Activated T-helper 2 cell treated with anti-CD3 and anti-CD28 coated beads, Interferon-gamma antibody, Interleukin-2, Interleukin-4, amounts not matched to agents 10 μg/mL and 5 μg/mL and 100 μg/mL, durations not matched to agents 14 hours and 24 hours and 36 hours (primary cell): ENCODE data around the gene NTSR1. TPM values are rescaled to one million over a fixed set of nuclear protein-coding genes. Genes with fewer than 3 reads are reported as not detected.

ENCODE experiments used
- DNase-seq: peaks from one replicate; pipeline ENCODE4 v3.0.0; 2021; ENCODE audit warnings: low spot score
- H3K27ac Mint-ChIP-seq: one replicate; pipeline ENCODE4 v1.8.0; 2021; ENCODE audit warnings: mixed read lengths
- H3K27me3 Mint-ChIP-seq: one replicate; pipeline ENCODE4 v1.8.0; 2021; ENCODE audit warnings: low read depth, mixed read lengths
- H3K36me3 Mint-ChIP-seq: one replicate; pipeline ENCODE4 v1.8.0; 2021; ENCODE audit warnings: low read depth, mixed read lengths
- H3K4me1 Mint-ChIP-seq: one replicate; pipeline ENCODE4 v1.8.0; 2021; ENCODE audit warnings: low read depth, mixed read lengths
- H3K4me3 Mint-ChIP-seq: one replicate; pipeline ENCODE4 v1.8.0; 2021; ENCODE audit warnings: low read depth, mild to moderate bottlenecking, moderate library complexity, mixed read lengths
- H3K9me3 Mint-ChIP-seq: one replicate; pipeline ENCODE4 v1.8.0; 2021; ENCODE audit warnings: mixed read lengths
- intact Hi-C: fragments of 100-400 bp; cut with micrococcal nuclease; formaldehyde crosslinking; loops from one replicate; pipeline ENCODE4 v1.15.1; 2023
- total RNA-seq: library from RNA; stranded (reverse); gene quantifications from 2 replicates; pipeline ENCODE4 v1.2.3, GENCODE V29; 2022

Gene NTSR1
- total RNA-seq, 1 donor from 2014 or later = not detected

DNA sequence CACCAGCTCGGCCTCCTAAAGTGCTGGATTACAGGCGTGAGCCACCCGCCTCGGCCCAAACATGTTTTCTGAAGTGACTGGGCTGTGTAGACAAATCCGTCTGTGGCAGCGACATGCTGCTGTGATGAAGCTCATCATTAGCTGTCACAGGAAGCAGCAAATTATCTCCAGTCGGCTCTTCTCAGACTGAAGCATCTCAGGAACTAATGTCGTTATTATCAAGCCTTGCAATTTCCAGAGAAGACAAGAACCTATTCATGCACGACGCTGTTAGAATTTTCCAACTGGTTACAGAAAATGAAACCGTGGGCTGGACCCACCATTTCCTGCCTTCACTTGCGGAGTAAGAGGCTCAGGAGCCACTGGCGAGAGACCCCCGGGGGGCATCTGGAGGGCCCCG is 17.1 kb upstream of the NTSR1 start:
- H3K4me3 Mint-ChIP-seq = no peak overlapping the region
- no peak for DNase-seq

DNA sequence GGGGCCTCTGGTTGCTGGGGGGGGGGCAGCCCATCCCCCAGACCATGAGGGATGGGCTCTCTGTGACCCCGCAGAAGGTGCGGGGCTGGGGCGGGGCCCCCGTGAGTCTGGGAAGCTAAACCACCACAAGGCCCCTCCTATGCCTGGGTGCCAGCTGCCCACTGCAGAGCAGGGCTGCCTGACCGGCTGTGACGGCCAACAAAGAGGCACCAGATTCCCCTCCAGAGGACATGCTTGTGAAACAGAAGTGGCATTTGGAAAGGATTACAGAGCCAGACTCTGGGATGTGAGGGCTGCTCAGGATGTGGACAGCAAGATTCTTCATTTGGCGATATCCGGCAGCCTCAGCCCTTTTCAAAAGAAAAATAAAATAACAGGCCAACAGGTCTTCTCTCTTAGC is 16.5 kb upstream of the NTSR1 start:
- Mint-ChIP-seq H3K27ac (no peak overlapping the region), H3K4me3 (no peak overlapping the region), H3K4me1 (peaks cover 5% of the 10 kb centered on the region)

More for the DNA sequence above, 17.1 kb upstream of the NTSR1 start:
- no peak overlapping the region for H3K27ac Mint-ChIP-seq
- no peaks in the 10 kb centered on the region for H3K36me3 Mint-ChIP-seq
- peaks cover 3% of the 10 kb centered on the region for H3K4me1 Mint-ChIP-seq
- H3K9me3 Mint-ChIP-seq = no peaks in the 10 kb centered on the region
- intact Hi-C loops = no loop called here
- peaks cover 3% of the 10 kb centered on the region for H3K27me3 Mint-ChIP-seq

DNA sequence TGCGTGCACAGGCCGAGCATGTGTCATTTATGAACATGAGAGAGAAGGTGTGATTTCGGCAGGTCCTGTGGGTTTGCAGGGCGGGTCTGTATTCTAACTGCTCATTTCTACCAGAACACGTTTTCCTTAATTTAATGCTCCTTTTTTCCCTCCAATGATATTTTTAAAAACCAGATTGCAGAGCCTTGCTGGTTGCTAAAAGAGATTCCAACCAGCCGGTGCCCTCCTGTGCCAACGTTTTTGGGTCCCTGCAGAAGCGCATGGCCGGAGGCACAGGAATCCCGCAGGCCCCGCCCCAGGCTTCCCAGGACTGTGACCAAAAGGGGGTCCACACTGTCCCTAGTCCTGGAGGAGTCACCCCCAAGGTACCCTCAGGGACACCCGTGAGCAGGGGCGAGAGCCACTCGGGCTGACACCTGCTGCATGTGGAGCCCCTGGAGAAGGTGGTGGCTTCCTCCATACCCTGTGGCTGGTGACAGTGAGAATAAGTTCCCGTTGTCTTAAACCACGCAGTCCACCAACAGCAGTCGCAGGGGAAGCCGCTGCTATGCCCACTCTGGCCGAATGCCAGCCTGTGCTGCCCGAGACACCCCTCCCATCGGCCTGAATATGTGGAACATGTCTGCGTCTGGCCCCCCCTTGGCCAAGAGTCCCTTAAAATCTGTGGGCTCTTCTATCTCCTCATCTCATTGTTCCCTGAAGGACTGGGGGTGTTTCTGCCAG is 15.7 kb upstream of the NTSR1 start:
- Mint-ChIP-seq H3K36me3 (no peaks in the 10 kb centered on the region), H3K27ac (no peak overlapping the region), H3K4me3 (no peak overlapping the region), H3K27me3 (peaks cover under 1% of the 10 kb centered on the region), H3K9me3 (no peaks in the 10 kb centered on the region), H3K4me1 (peaks cover 5% of the 10 kb centered on the region)
- intact Hi-C loops = no loop called here
- DNase-seq = no peak

More for the DNA sequence above, 16.5 kb upstream of the NTSR1 start:
- H3K9me3 Mint-ChIP-seq = no peaks in the 10 kb centered on the region
- no peaks in the 10 kb centered on the region for H3K36me3 Mint-ChIP-seq
- intact Hi-C loops = no loop called here
- H3K27me3 Mint-ChIP-seq = no peaks in the 10 kb centered on the region
- DNase-seq = no peak

DNA sequence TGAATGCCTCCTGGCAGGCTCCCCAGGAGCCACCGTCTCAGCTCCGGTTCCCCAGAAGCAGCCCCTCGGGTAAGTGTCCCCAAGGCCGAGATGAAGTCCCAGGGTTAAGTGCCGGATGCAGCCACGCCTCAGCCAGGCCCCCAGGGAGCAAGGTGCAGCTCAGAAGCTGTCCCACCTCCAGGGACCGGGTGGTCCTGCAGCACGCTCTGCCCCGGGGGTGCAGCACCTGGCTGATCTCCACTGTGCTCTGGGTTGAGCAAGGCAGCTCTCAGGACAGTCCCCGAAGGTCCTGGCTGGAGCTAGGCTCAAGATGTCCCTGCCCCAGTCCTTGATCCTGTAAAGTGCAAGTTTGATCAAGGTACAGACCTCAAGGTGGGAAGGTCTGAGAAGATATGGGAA is 15.1 kb upstream of the NTSR1 start:
- Mint-ChIP-seq H3K4me3 (no peak overlapping the region), H3K9me3 (no peaks in the 10 kb centered on the region), H3K36me3 (no peaks in the 10 kb centered on the region), H3K27me3 (peaks cover 2% of the 10 kb centered on the region), H3K27ac (no peak overlapping the region), H3K4me1 (peaks cover 5% of the 10 kb centered on the region)
- DNase-seq = no peak
- intact Hi-C loops = no loop called here

DNA sequence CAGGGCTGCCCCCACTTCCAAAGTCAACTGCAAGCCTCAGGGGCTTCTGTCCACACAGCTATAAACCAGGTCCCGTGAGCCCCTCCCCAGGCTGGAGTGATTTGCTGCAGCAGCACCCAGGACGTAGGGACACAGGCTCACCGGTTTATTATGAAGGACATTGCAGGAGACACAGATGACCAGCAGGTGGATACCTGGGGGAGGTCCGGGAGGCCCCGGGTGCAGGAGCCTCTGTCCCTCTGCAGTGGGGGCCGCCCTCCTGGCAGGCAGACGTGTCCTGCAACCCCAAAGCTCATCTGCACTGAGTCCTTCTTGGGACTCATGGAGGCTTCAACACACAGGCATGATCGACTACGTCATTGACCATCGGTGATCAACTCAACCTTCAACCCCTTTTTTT is 14.5 kb upstream of the NTSR1 start:
- no peak overlapping the region for H3K4me3 Mint-ChIP-seq
- no peak overlapping the region for H3K27ac Mint-ChIP-seq
- H3K27me3 Mint-ChIP-seq = peaks cover 2% of the 10 kb centered on the region
- H3K4me1 Mint-ChIP-seq = peaks cover 5% of the 10 kb centered on the region
- H3K36me3 Mint-ChIP-seq = no peaks in the 10 kb centered on the region
- DNase-seq = no peak
- intact Hi-C loops = no loop called here
- no peaks in the 10 kb centered on the region for H3K9me3 Mint-ChIP-seq

DNA sequence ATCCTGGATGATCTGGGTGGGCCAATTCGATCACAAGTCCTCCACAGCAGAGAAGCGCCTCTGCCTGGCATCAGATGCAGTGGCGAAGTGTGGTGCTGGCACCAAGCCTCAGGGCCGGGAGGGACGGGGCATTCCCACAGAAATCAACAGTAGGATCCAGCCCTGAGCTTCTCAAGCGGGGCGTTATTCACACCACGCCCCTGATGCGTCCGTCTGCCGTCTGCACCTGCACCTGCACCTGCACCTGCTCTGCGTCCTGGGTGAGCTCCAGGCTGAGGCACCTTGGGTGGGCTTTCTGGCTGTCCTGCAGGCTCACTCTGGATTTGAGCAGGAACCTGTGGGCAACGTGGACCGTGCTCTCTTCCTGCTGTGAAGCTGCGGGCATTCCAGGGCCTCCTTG is 13.8 kb upstream of the NTSR1 start:
- peaks cover 5% of the 10 kb centered on the region for H3K4me1 Mint-ChIP-seq
- no peak for DNase-seq
- no peak overlapping the region for H3K4me3 Mint-ChIP-seq
- no peaks in the 10 kb centered on the region for H3K9me3 Mint-ChIP-seq
- intact Hi-C loops = no loop called here
- H3K36me3 Mint-ChIP-seq = no peaks in the 10 kb centered on the region
- H3K27ac Mint-ChIP-seq = no peak overlapping the region
- peaks cover 2% of the 10 kb centered on the region for H3K27me3 Mint-ChIP-seq

DNA sequence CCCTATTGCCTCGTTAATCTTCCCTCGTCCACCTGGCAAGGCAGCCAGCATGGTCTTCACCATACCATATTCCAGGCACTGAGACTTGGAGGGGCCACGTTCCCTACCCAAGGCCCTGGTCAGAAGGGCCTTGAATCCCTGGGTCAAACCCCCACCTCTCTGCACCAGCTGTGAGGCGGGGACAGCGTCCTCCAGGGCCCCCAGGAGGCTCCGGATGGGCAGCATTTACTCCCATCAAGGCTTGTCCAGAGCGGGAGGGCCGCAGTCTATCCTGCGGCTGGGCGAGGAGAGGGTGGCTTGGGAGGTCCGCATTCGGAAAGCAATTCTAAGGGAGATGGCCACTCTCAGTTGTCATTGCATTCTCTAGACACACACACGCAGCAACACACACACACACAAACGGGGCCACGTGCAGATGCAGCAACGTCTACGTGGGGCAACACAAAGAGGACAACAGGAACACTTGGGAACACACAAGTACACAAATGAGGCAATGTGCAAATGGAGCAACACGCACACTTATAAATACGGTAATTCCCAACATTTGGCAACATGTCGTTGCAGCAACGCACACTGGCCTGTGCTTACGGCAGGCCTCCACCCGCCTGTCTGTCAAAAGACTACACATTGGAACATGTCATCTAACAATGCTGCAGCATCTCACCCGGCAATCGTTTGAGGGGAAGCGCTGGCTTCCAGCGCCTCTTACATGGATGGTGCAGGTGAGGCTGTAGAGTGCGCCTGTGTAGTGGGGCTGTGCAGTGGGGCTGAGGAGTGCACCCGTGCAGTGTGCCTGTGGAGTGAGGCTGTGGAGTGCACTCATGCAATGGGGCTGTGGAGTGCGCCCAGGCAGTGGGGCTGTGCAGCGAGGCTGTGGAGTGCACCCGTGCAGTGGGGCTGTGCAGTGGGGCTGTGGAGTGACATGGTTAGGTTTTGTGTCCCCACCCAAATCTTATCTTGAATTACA is 12.9 kb upstream of the NTSR1 start:
- H3K4me1 Mint-ChIP-seq = peaks cover 5% of the 10 kb centered on the region
- H3K9me3 Mint-ChIP-seq = no peaks in the 10 kb centered on the region
- H3K27ac Mint-ChIP-seq = no peak overlapping the region
- H3K36me3 Mint-ChIP-seq = no peaks in the 10 kb centered on the region
- no peak overlapping the region for H3K4me3 Mint-ChIP-seq
- peaks cover 2% of the 10 kb centered on the region for H3K27me3 Mint-ChIP-seq
- intact Hi-C loops = no loop called here
- DNase-seq = no peak

DNA sequence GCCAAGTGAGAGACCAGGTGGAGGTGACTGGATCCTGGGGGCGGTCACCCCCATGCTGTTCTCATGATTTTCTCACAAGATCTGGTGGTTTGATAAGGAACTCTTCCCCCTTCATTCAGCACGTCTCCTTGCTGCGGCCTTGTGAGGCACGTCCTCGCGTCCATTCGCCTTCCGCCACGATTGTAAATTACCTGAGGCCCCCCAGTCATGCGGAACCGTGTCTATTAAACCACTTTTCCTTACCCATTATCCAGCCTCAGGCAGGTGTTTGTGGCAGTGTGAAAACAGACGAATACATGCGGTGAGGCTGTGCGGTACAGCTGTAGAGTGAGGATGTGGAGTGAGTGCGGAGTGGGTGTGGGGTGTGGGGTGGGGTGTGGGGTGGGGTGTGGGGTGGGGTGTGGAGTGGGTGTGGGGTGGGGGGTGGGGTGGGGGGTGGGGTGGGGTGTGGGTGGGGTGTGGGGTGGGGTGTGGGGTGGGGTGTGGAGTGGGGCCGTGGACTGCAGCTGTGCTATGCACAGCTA is 12.1 kb upstream of the NTSR1 start:
- Mint-ChIP-seq H3K27me3 (peaks cover 6% of the 10 kb centered on the region), H3K4me1 (peaks cover 5% of the 10 kb centered on the region), H3K27ac (no peak overlapping the region), H3K36me3 (no peaks in the 10 kb centered on the region), H3K9me3 (no peaks in the 10 kb centered on the region), H3K4me3 (no peak overlapping the region)
- DNase-seq = no peak
- intact Hi-C loops = no loop called here

DNA sequence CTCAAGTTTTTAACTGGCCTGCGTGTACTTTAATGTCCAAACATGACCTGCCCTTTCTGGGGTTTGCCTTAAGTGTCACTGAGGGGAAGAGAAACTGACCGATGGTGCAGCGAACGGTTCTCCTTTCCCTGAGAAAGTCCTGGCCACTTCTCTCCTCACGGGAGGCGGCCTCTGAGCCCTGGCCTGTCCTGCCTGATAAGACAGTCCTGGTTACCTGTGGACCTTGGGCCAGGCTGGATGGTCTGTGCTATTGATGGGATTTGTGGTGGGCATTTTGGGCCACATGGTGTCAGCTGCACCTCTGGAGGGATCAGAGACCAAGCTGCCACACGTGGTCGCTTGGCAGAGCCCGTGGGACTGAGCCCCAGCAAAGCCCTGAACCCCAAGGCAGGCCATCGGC is 11.6 kb upstream of the NTSR1 start:
- Mint-ChIP-seq H3K4me3 (no peak overlapping the region), H3K27ac (no peak overlapping the region), H3K4me1 (peaks cover 5% of the 10 kb centered on the region), H3K9me3 (no peaks in the 10 kb centered on the region), H3K36me3 (no peaks in the 10 kb centered on the region), H3K27me3 (peaks cover 7% of the 10 kb centered on the region)
- no peak for DNase-seq
- intact Hi-C loops = no loop called here

DNA sequence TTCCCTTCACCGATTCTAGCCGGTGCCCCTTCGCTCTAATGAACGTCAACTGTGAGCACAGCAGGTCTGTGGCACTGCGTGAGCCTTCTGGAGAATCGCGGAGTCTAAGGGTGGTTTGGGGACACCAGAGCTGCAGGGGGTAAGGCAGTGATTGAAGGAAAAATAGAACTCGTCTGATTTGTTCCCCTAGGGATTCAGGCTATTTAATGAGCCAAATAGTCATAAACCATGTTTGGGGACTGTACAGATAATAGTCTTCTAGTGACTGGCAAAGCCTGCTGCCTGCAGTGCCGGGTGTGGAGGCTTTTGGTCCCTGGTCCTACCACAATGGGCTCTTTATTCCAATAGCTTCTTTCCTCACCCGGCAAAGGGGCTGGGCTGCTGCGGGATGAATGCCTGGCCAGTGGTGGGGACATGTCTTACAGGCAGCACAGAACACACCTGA is 11.1 kb upstream of the NTSR1 start:
- intact Hi-C loops = no loop called here
- no peak overlapping the region for H3K4me3 Mint-ChIP-seq
- no peak overlapping the region for H3K27ac Mint-ChIP-seq
- no peaks in the 10 kb centered on the region for H3K36me3 Mint-ChIP-seq
- peaks cover 5% of the 10 kb centered on the region for H3K4me1 Mint-ChIP-seq
- peaks cover 9% of the 10 kb centered on the region for H3K27me3 Mint-ChIP-seq
- H3K9me3 Mint-ChIP-seq = no peaks in the 10 kb centered on the region
- no peak for DNase-seq

DNA sequence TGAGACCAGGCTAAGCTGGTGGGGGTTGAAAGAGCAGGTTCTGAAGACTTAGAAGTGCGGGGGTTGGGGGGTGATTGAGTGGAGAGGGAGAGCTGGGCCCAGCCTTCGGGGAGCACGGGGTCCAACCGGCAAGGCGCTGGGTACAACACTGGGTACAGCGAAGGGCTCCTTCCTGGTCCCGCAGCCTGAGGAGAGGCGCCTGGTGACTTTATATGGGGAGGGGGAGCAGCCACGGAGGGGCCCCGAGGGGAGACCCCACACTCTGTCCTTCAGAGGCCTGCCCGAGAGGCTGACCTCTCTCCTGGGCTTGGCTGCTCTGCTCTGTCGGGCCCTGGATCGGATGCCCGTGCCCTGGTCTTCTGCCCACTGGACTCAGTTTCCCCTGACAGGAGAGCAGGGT is 10.4 kb upstream of the NTSR1 start:
- H3K4me1 Mint-ChIP-seq = peaks cover 5% of the 10 kb centered on the region

DNA sequence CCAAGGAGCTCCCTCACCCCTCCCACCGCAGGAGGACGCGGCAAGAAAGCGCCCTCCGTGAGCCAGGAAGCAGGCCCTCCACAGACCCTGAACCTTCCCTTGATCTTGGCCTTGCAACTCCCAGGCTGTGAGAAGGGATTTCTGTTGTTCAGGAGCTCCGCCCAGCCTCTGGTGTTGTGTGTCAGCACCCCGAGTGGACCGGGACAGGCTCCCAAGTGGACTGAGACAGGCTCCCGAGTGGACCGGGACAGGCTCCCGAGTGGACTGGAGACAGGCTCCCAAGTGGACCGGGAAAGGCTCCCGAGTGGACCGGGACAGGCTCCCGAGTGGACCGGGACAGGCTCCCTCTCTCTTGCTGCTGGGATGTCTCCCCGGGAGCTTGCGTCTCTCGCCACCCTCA is 9.3 kb upstream of the NTSR1 start:
- Mint-ChIP-seq H3K27me3 (peaks cover 15% of the 10 kb centered on the region), H3K36me3 (no peaks in the 10 kb centered on the region), H3K4me1 (peaks cover 7% of the 10 kb centered on the region), H3K4me3 (no peak overlapping the region), H3K9me3 (no peaks in the 10 kb centered on the region), H3K27ac (no peak overlapping the region)
- DNase-seq = no peak
- intact Hi-C loops = no loop called here

More for the DNA sequence above, 10.4 kb upstream of the NTSR1 start:
- H3K4me3 Mint-ChIP-seq = no peak overlapping the region
- no peaks in the 10 kb centered on the region for H3K9me3 Mint-ChIP-seq
- intact Hi-C loops = no loop called here
- H3K27ac Mint-ChIP-seq = no peak overlapping the region
- no peak for DNase-seq
- H3K27me3 Mint-ChIP-seq = peaks cover 10% of the 10 kb centered on the region
- H3K36me3 Mint-ChIP-seq = no peaks in the 10 kb centered on the region

DNA sequence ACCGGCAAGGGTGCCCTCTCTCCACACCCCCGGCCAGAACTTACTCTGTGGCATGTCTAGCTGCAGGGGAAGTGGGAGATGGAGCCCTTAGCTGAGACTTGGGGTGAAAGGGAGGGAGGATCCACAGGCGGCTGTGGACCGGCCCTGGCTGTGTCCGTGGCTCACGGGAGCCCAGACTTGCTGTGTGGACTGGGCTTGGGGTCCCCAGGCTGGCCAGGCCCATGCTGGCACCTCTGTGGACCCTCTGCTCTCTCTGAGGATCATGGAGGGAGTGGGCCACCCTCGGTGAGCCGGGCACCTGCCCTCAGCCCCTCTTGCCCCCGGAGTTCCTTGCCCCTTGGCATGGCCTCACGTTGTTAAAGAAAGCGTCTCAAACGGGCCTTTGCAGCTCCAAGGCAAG is 8.9 kb upstream of the NTSR1 start:
- H3K27ac Mint-ChIP-seq = no peak overlapping the region
- intact Hi-C loops = no loop called here
- H3K9me3 Mint-ChIP-seq = no peaks in the 10 kb centered on the region
- peaks cover 15% of the 10 kb centered on the region for H3K27me3 Mint-ChIP-seq
- H3K4me1 Mint-ChIP-seq = peaks cover 8% of the 10 kb centered on the region
- DNase-seq = no peak
- H3K36me3 Mint-ChIP-seq = no peaks in the 10 kb centered on the region
- no peak overlapping the region for H3K4me3 Mint-ChIP-seq
